PC-9 (cell line): ENCODE results near the gene TSPAN14.

Source experiments
- CTCF ChIP-seq: fragments of 200-600 bp; sonication (generic); conservative IDR thresholded peaks from 2 replicates; pipeline ENCODE4 v1.6.1; 2017; ENCODE audit warnings: mixed run types, antibody characterized with exemption, mild to moderate bottlenecking, moderate library complexity
- EZH2 ChIP-seq: fragments of 200-600 bp; sonication (generic); IDR thresholded peaks from 2 replicates; pipeline ENCODE4 v1.8.0; 2017; ENCODE audit warnings: antibody characterized with exemption, low read depth

- TF ChIP-seq CTCF (no peak), EZH2 (no peak)
Measured at GRCh38 chr10:80496555-80497172, 42.6 kb downstream of the TSPAN14 start.
